Ramos (cell line): ENCODE measurements around the gene C1orf116.
"Not testable (repeated sequence)": the region's sequence is repeated elsewhere in the genome, so short reads cannot be mapped to it uniquely, and the experiment has no call there.

Experiments
- in situ Hi-C: fragments of 300-500 bp; cut with MboI; formaldehyde crosslinking; loops from one replicate; pipeline ENCODE4 v1.14.3; 2022; ENCODE audit warnings: low sequenced_read_pairs; ENCODE audit not compliant: unreplicated experiment

Gene C1orf116

DNA sequence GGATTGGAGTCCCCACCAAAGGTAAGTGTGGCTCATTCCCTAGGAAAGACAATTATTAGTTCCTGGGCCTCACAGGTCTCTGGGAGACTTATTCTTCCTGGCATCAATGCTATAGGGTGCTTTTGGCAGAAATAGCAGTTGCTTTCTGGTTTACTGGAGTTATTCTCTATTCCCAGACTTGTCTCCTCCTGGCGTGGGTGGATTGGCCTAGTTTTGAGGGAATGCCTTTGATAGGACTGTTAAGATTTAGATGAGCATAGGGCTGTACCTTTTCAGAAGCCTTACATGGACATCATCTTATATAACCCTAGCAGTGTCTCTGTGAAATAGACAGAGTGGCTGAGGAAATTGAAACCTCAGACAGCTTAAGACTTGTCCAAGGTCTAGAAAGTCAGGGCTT is 29.5 kb upstream of the C1orf116 start:
- in situ Hi-C loops: no loop called here

DNA sequence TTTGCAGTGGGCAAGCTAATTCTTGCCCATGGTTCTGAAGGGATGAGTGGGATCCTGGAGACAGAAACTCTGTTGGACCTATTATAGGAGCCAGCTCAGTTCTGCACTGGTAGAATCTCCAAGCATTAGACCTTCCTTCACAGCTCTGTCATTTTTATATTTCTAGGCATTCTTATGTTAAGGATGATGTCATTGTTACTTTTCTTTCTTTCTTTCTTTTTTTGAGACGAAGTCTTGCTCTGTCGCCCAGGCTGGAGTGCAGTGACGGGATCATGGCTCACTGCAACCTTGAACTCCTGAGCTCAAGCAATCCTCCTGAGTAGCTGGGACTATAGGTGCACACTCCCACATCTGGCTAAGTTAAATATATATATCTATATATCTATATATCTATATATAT is 28.0 kb upstream of the C1orf116 start:
- in situ Hi-C loops: no loop called here

DNA sequence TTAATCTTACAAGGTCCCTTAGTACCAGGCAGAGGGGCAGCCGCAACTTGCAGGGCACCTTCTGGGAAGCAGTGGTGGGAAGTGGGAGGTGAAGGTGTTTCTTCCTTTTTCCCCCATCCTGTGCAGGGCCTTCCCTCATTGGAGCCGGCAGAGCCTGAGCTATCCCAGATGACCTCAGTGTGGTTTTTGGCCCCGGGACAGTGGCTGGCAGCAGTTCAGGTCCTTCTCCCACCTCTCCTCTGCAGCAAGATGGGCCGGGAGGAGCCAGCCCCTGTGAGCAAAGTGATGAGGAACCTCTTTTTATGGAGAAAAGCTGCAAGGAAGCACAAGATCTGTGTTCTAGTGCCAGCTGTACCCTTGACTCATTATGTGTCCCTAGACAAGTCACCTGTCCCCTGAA is 27.3 kb upstream of the C1orf116 start:
- in situ Hi-C loops: no loop called here

DNA sequence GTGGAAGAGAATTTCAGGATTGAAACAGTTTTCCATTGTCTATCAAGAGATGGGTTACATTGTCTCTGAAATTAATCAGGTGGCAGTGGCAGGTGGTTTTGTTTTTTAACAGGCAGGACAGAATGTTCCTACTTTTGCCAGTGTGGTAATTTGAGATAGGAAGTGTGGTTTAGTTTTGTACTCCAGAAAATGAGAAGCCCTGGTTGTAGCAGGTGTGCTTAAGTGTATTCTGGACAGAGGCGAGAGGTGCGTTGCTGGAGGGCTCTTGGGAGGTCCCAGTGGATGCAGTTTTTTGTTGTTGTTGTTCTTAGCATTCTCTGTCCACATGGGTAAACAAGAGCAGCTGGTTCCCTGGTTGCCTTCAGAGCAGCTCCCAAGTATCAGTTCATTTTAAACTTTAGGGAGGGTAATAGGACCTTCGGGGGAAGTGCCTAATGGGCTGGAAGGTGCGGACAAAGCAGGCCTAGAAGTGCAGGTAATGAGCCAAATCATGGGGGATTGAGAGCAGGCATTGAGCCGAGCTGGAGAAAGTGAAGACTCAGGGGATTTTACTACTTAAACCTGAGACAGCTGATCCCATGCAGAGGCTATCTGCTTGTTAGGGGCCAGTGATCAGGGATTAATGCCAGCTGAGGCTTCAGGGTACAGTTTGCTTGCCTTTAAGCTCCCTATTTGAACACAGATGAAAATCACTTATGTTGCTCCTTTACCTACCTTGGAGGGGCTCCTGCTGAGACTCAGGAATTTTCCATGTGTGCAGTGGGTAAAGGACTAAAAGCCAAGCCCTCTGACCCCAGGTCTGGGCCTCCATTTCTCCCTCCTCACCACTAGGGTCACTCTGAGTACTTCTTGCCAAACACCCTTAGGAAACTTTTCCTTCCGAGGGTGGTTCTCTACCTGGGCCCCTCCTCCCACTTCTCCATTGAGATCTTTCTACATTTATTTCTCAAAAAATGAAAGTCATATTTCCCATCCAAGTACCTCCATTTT is 26.6 kb upstream of the C1orf116 start:
- in situ Hi-C loops: no loop called here

DNA sequence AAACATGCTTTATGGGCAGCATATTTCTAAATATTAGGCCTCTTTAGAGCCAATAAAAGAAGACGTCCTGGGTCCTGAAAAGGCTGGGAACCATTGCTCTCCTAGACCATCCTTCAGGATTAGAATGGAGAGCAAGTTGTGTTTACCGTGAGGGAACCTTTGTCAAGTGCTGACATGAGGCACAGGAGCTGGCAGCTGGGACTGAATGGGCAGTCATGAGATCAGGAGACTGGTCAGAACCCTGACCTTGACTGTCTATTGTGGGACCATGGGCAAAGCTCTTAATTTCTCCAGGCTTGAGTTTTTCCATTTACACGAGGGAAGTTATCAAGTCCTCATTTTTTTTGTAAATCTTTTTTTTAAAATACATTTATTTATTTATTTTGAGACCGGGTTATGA is 25.7 kb upstream of the C1orf116 start:
- in situ Hi-C loops: no loop called here

DNA sequence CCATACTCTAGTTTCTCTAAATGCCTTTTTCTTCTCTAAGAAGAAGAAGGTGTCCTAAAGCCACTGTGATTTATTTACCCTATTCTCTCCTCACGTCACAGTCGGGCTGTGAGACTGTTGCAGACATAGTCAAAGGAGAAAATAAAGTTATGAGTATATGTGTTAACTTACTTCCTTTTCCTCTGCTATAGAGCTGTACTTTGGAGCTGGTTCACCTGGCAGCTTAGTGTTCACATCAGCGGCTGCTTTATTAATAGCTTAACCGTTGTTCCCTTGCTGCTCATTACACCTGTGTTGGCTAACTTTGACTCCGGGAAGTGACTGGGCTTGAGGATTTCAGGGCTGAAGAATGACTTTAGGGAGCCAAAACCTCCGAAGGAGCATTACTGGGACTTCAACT is 24.1 kb upstream of the C1orf116 start:
- in situ Hi-C loops: no loop called here

DNA sequence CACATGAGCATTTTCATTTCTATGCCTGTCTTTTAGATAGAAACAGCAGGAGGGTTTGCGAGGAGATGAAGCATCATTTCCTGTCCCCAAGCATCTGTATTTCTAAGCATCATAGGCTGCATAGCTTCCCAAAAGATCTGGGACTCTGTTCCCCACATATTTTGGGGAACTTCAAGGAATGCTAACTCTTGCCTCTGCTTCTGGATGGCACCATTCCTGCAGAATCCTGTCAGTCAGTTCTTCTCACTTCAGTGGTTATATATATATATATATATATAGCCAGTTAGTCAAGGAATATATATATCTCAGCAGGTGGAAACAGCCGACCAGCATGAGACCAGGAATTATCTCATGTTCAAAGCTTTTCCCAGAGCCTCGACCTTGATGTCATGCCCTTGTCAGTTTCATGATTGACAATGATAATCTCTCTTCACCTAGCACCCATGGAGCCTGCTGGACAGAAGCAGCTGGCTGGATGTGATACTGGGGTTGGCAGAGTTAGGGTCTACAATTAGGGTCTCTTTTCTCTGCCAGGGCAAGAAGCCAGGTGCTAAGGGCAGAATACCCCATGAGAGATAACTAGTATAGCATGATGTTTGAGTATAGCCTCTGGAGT is 22.9 kb upstream of the C1orf116 start:
- in situ Hi-C loops: no loop called here

DNA sequence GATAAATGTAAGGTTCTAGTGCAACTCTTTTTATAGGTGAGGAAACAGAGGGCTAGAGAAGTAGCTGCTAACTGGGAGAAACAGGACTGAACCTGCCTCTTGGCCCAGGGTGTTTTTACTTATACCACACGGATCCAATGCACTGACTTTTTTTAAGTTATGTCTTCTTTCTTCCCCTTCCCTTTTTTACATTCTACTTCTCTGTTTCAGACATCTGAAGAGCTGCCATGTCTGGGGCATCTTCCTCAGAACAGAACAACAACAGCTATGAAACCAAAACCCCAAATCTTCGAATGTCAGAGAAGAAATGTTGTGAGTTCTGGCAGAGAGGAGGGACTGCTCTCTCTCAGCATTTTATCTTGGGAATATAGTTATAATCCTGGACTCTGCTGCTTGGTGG is 21.9 kb upstream of the C1orf116 start:
- in situ Hi-C loops: no loop called here

DNA sequence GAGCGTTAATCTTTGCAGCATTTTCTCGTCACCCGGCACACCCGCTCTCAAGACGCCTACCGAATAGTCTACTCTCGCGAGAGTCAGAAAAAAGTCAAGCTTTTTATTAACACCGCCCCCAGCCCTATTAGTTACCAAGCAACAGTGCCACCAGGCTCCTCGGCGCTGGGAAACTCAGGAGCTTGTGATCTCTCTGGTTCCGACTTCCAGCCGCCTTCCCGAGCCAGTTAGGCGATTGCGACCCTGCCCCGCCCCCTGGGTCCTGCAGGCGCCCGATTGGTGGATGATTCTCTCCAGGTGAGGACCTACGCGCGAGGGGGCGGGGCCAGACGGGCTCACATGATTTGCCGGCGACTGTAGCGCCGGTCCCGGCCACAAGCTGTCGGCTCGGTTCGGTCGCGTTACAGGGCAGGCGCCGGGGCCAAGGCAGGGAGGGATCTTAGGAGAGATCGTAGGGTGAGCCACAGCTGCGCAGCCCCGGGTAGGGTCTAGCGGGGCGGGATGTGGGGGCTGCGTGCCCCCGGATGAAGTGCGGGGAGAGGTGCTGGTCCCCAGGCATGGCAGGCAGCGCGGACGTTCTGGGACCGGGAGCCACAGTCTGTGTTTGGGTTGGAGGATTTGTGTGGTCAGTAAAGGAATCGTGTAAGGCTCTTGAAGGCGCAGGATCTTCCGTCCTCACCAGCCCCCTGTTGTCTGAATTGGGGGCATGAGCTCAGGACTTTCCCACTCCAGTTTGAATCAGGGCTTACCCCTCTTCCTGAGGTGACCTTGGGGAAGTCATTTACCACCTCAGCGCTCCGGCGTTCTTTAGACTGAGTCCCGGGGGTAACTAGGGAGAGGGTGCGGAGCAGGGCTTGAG is 20.6 kb upstream of the C1orf116 start, which contains the start of gene PFKFB2:
PFKFB2 (plus strand) TSS at position 365 of the 859 bp plus-strand sequence. CDS start 1,443 bp downstream, outside the sequence.
- in situ Hi-C loops: no loop called here

DNA sequence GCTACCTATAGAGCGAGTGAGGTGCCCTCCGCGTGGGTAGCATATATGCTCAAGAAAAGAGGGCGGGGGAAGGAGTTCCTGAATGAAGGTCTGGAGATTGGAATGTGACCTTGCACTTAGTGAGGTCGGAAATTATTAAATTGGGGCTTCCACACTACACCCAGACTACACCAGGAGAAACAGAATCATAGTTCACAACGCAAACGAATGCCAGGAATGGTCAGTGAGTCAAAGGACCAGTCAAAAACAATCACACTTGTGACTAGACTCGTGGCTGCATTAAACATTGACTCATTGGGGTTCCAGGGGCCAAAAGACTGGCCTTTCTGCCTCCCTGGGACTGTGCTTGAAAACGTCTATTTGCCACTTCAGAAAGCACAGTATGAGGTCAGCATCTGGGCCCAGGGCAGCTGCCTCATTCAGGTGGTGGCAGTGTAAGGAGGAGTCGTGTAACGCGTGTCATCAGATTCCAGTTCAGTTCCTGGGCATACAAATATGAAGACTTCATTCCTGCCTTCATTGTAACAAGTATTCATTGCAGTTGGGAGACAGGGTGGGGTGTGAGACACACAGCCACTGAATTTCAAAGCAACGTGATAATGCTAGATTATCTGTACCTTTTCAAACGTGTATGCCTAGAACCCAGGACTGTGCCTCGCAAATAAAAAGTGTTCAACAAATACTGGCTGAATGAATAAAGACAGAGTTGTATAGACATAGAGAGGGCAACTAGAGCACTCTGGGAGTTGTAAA is 18.8 kb upstream of the C1orf116 start, which contains the start of gene YOD1:
YOD1 (minus strand) TSS at position 18 of the 753 bp plus-strand sequence. CDS start 178 bp downstream, outside the sequence.
- in situ Hi-C loops: no loop called here

DNA sequence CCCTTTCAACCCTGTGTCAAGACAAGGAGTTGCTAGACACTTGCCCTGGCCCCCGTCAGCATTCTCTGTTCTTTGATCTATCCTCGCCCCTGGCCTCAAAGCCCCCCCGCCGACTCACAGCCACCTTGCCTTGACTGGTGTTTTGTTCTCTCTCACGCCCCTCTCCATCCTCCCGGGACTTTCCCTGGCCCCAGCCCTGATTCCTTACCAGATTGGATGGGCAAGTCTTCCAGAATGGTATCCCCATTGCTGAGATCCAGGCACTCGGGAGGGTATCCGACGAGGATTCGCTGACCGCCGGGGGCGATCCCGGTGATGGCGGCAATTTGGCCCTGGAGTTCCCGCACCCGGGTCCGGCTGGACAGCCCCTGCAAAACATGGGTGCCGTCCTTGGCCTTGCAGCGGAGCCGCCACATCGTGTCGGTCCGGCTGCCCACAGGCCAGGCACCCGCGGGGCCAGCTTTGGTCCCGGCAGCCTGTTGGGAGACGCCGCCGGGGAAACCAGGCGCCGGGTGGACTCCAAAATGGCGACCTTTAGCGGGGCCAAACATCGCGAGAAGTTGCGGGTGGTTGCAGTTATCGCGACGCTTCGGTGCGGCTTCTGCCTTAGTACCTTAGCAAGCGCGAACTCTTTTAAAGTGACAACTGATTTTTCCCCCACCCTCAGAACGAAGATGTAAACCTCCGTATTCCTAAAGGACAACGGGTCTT is 18.1 kb upstream of the C1orf116 start:
- in situ Hi-C loops: no loop called here

DNA sequence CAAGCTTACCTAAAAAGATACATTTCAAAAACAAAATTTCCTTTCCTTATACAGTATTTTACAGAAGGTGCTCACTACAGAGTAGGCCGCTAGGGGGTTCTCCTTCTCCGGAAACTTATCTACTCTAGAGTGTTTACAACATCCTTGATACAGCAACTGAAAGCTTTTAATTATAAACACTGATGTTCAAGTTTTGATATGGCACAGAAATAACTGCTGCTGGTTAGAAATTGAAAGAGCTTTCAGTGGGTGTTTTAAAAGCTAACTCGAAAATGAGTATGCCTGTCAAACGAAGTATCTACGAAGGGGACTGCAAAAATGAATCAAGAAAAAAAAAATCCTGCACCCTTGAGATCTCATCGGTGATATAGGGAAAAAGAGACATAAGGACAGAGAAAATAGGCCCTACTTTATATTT is 17.4 kb upstream of the C1orf116 start:
- in situ Hi-C loops: no loop called here

DNA sequence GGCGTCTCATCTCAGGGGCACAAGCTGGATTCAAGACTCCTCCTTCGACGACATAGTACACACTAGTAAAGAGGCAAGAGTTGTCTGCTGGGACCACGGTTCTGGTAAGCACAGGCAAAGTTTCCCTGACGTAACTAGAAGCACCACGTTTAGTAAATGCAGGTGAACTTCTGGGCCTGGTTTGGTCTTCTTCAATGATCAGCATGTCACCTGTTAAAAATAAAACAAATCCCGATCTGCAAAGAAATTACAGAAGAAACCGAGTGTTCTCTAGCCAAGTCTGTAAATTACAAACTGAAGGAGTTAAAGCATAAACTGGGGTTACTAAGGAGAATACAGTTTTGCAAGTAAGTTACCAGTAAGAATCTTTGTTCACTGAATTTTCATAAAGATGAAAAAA is 17.0 kb upstream of the C1orf116 start:
- in situ Hi-C loops: no loop called here

DNA sequence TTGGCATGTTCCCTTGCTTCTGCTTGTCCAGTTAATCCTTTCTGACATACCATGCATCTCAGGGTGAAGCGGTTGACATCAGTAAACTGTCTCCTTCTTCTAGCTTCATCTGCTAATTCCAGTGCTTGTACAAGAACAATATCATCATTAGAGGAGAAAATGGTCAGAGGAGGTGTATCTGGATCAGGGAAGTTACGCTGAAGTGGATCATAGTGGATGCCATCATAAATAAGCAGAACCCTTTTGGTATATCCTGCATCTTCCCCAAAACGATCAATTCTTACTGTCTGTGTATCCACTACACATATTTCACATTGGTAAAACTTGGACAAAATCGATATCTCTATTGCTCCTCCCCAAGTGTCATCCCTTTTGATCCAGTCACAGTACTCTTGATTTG is 16.5 kb upstream of the C1orf116 start:
- in situ Hi-C loops: no loop called here

DNA sequence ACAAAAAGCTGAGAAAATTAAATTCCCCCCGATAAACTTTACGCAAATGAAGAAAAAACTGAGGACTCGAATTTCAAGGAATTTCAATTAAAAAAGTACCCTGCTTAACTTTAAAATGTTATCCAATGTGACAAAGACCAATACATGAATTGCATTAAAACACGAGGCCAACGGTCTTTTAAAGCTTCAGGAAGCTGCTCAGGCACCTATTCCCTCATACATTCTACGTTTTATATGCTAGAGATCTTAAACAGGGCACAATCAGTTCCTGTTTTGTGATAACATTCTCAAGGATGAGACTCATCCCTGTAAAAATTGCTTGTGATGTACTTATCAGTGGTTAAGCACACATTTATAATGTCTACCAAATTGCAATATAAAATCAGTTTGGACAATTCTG is 15.5 kb upstream of the C1orf116 start:
- in situ Hi-C loops: no loop called here

DNA sequence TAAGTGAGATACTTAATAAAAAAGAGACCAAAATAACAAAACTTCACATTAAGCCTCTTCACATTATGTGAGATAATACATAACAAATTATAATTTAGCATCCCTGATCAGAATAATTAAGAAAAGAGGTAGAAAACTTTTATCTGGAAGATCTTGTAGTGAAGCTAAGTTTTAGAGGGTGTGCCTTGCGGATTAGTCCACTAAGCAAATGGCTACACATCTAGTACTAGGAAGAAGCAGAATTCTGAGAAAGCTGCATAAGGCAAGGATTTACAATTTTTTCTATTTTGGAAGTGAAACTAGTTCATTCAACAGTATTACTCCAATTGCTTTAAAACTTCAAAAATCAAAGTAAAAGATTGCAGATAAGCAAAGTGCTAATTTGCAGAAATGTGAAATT is 14.9 kb upstream of the C1orf116 start:
- in situ Hi-C loops: no loop called here

DNA sequence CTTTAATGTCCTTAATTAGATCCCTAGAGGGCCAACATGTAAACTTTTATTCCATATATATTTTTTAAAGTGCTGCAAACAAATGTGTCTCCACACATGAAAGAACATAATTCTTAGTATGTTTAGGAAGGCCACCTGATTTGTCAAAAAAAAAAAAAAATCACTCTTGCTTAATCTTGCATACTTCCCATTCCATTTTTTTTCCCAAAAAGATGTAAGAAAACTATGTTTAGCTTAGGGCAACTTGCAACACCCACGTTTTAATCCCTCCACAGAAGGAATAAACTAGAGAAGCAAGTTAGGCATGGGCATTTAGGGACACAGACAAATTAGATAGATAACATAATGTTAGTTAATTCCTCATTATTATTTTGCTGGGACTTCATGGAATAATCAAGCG is 12.9 kb upstream of the C1orf116 start:
- in situ Hi-C loops: no loop called here

DNA sequence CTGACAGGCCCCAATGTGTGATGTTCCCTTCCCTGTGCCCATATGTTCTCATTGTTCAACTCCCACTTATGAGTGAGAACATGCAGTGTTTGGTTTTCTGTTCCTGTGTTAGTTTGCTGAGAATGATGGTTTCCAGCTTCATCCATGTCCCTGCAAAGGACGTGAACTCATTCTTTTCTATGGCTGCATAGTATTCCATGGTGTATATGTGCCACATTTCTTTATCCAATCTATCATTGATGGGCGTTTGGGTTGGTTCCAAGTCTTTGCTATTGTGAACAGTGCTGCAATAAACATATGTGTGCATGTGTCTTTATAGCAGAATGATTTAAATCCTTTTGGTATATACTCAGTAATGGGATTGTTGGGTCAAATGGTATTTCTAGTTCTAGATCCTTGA is 8.8 kb upstream of the C1orf116 start:
- in situ Hi-C loops: not testable (repeated sequence)

DNA sequence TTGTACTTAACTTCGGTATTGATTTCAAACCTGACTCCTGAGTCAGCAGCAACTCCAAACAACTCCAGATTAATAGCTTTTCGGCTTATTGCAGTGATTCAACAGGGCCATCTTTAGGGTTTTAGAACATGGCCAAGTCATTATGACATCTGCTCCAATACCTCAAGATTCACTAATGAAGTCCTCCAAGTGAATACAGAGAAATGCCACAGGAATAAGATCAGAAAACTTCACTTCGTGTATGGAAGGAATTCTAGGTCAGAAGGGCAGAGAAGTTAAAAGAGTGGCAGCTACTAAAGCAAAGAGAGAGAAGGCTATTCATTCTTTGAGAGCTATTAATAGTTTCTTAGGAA is 7.6 kb upstream of the C1orf116 start:
- in situ Hi-C loops: no loop called here
